ENCODE measurements around the gene TMC1.

GRCh38 chr9:72622186-72622585, 100.8 kb downstream of the TMC1 start:
- no peak for TF ChIP-seq POLR2A (IDR thresholded peaks at IDR 0.05)
- TF ChIP-seq, protein P1, sequence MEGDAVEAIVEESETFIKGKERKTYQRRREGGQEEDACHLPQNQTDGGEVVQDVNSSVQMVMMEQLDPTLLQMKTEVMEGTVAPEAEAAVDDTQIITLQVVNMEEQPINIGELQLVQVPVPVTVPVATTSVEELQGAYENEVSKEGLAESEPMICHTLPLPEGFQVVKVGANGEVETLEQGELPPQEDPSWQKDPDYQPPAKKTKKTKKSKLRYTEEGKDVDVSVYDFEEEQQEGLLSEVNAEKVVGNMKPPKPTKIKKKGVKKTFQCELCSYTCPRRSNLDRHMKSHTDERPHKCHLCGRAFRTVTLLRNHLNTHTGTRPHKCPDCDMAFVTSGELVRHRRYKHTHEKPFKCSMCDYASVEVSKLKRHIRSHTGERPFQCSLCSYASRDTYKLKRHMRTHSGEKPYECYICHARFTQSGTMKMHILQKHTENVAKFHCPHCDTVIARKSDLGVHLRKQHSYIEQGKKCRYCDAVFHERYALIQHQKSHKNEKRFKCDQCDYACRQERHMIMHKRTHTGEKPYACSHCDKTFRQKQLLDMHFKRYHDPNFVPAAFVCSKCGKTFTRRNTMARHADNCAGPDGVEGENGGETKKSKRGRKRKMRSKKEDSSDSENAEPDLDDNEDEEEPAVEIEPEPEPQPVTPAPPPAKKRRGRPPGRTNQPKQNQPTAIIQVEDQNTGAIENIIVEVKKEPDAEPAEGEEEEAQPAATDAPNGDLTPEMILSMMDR (IDR thresholded peaks at IDR 0.05) = no peak
- TF ChIP-seq POLR2AphosphoS5 (IDR thresholded peaks at IDR 0.05) = no peak
- TF ChIP-seq EP300 (IDR thresholded peaks at IDR 0.05) = no peak

Data from stomach (tissue), 4 donors.